CD4-positive, alpha-beta T cell treated with Interferon alpha-2 for 1 hour (primary cell): ENCODE measurements around the gene PSMB2.
"Not testable (repeated sequence)": the region's sequence is repeated elsewhere in the genome, so short reads cannot be mapped to it uniquely, and the experiment has no call there.

Source experiments
- DNase-seq, 2 donors: peaks; one replicate each; pipeline ENCODE4 v3.0.0-alpha.2; 2020 to 2022

PSMB2 gene

GRCh38 chr1:35591211-35591610 lies 50.1 kb downstream of the PSMB2 start:
- DNase-seq = no peak

DNA sequence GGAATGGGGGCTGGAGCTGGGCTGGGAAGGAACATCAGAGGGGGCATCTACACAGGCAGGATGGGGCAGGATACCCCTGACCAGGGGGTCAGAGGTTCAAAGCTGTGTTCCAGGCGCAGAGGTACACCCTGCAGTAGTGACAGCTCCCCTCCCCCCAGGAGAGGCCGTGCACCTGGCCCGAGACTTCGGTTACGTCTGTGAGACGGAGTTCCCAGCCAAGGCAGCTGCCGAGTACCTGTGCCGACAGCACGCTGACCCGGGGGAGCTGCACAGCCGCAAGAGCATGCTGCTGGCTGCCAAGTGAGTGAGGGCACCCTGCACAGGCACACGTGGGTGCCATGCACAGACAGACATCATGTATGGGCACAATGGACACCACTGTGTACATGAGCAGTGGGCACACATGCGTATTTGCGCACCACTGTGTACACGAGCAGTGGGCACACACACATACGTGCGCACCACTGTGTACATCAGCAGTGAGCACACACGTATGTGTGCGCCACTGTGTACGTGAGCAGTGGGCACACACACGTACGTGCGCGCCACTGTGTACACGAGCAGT lies 50.8 kb downstream of the PSMB2 start:
- DNase-seq = no peak

DNA sequence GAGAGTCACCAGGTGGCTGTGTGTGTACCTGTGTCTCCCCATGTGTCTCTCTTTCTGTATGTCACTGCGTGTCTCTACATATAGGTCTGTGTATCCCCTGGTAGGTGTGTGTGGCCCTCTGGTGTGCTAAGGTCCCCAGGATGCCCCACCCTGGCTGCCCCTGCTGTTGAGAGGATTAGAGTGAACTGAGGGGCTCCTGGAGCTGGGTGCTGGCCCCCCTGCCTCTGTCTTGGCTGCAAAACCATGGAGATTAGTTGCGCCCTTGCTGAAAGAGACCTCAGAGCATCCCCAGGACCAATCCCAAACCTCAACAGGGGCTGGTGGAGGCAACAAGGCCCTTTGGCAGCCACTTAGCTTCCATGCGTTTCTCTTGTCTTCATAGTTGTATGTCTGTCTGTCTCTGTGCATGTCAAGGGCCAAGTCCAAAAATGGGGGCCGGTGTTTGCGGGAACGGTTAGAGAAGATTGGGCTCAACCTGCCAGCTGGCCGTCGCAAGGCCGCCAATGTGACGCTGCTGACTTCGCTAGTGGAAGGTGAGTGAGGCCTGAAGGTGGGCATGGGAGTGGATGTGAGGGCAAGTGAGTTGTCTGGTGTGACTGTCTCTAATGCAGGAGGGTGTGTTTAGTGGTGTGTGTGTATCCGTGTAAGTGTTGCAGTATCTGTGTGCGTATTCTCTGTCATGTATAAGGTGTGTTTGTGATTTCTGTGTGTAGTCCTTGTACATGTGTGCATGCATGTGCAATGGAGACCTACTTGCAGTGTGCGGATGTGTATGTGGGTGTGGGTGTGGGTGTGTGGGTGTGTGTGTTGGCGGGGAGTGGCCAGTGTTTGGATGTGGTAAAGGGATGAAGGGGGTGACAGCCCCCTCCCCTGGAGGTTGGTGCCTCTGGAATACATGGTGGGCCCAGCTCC lies 51.6 kb downstream of the PSMB2 start:
- no peak for DNase-seq

GRCh38 chr1:35588197-35588910 lies 53.0 kb downstream of the PSMB2 start:
- DNase-seq = no peak

DNA sequence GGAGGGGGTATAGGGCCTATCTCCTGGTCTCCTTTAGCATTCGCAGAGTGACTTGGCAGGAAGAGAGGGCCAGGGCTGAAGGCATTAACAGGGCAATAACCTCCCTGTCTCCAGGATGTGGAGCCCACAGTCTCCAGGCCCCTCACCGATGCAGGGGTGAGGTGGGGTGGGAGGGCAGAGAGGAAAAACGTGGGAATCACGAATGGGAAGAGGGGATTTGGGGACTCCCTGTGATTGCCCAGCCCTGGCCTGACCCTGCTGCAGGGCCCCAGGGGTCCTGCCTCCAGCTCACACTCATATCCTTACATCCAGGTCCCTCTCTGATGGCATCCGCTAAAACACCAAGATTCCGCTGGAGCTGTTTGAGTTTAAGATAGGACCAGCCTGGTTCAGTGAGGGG lies 53.6 kb downstream of the PSMB2 start:
- DNase-seq = no peak

- no peak for DNase-seq
Measured at GRCh38 chr1:35586808-35587207, 54.5 kb downstream of the PSMB2 start.

DNA sequence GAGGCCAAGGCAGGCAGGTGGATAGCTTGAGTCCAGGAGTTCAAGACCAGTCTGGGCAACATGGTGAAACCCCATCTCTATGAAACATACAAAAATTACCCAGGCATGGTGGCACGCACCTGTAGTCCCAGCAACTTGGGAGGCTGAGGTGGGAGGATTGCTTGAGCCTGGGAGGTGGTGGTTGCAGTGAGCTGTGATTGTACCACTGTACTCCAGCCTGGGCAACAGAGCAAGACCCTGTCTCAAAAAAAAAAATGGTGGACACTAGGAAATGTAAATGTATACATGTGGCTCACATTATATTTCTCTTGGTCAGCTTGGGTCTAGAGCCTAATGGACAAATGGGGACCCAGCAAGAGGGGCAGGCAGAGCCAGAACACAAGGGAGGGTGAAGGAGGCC lies 55.5 kb downstream of the PSMB2 start:
- not testable (repeated sequence) for DNase-seq

DNA sequence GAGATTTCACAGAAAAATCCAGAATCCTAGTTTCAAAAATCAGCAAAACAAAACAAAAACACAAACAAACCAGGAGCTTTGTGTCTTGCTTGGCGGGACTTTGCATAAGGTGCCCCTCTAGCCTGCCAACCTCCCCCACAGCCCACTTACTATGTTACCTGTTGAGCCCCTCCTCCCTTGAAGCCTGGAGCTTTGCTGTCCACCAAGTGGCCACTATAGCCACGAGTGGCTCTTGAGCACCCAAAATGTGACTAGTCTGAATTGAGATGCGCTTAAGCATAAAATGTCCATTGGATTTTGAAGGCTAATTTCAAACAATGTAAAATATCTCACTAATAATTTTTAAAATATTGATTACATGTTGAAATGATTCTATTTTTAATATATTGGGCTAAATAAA lies 56.0 kb downstream of the PSMB2 start:
- DNase-seq = no peak

DNA sequence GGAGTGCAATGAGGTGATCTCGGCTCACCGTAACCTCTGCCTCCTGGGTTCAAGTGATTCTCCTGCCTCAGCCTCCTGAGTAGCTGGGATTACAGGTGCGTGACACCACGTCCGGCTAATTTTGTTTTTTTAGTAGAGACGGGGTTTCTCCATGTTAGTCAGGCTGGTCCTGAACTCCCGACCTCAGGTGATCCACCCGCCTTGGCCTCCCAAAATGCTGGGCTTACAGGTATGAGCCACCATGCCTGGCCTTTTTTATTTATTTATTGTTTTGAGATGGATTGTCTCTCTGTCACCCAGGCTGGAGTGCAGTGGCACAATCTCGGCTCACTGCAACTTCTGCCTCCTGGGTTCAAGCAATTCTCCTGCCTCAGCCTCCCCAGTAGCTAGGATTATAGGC lies 59.7 kb downstream of the PSMB2 start:
- DNase-seq = not testable (repeated sequence)

DNA sequence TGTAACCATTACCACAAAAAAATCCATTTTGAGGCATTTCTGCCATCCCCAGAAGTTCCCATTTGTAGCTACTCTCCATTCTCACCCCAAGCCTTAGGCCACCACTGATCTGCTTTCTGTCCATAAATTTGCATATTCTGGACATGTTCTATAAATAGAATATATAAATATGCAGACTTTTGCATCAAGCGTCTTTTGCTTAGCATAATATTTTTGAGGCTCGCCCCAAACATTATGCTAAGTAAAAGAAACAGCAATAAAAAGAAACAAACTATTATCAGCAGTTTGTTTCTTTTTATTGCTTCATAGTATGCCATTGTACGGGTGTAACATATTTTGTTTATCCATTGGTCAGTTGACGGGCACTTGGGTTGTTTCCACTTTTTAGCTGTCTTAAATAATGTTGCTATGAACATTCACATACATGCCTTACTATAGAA lies 60.4 kb downstream of the PSMB2 start:
- no peak for DNase-seq

- peak; percentile 52 to 70 for DNase-seq
Measured at GRCh38 chr1:35577071-35577998, 64.0 kb downstream of the PSMB2 start.

DNA sequence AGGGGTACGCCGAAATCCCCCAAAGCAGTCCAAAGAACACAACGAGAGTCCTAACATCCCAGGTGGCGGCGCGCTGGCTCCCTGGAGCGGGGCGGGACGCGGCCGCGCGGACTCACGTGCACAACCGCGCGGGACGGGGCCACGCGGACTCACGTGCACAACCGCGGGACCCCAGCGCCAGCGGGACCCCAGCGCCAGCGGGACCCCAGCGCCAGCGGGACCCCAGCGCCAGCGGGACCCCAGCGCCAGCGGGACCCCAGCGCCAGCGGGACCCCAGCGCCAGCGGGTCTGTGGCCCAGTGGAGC lies 64.6 kb downstream of the PSMB2 start:
- DNase-seq = not testable (repeated sequence)

- DNase-seq = no peak
Measured at GRCh38 chr1:35576061-35576765, 65.1 kb downstream of the PSMB2 start.

GRCh38 chr1:35575416-35575958 lies 65.8 kb downstream of the PSMB2 start:
- no peak for DNase-seq

GRCh38 chr1:35574655-35575415 lies 66.5 kb downstream of the PSMB2 start:
- no peak for DNase-seq

GRCh38 chr1:35574125-35574654 lies 67.1 kb downstream of the PSMB2 start:
- DNase-seq = no peak

DNA sequence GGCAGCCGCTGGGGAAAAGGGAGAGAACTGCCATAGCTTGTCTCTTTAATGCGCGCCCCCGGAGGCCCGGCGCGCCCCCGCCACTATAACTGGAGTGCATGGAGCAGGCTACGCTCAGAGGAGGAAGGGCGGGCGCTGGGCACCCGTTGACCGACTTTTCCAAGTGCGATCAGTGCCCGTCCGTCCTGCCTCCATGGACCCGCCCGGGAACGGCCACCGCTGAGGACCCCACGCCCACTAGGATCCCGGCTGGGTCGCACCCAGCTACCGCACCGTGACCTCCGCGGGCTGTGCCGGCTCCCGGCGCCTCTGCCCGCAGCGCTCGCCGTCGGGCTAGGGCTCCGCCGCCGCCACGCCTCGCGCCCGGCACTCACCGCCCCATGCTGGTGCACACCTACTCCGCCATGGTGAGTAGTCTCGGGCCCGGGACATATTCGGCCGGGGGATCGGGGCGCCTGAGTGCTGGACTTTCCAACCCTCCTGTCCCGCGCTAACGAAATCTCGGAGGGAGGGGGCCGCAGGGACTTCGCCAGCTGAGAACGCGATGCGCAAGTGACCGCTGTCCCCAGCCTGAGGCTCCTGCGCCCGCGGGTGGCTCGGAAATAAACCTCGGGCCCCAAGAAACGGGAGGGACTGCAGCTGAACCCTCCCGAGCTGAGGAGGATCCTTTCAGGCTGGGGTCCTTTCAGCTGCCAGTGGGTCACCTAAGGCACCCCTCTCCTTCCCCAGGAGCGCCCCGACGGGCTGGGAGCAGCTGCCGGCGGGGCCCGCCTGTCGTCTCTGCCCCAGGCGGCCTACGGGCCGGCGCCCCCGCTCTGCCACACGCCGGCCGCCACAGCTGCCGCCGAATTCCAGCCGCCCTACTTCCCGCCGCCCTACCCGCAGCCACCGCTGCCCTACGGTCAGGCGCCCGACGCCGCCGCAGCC lies 67.9 kb downstream of the PSMB2 start, which contains the start of gene TFAP2E:
Gene TFAP2E, plus strand, starts transcription at position 117 of the 927 bp plus-strand sequence. Its CDS starts 264 bp downstream, at position 381.
- DNase-seq = no peak

DNA sequence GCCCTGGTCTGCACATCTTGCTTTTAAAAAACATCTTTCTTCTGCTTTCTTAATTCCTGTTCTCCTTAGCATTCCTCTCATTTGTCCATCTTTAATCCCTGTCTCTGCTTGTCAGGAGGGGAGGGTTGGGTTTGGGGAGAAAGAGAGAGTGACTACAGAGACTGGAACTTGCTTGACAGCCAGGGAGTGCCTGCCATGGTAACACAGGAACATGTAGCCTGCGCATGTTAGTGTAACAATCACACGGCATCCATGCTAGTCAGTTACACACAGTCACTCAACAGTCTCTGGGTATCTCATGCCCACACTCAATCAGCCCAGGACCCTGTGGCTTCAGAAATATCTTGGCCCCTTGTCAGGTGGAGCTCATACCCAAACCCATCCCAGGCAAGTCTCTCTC lies 69.0 kb downstream of the PSMB2 start:
- no peak for DNase-seq

- no peak for DNase-seq
Measured at GRCh38 chr1:35571263-35571662, 70.1 kb downstream of the PSMB2 start.
